Parathyroid adenoma (tissue), 2 donors: ENCODE results near the gene EIF3B.
"Not testable (repeated sequence)": the region's sequence is repeated elsewhere in the genome, so short reads cannot be mapped to it uniquely, and the experiment has no call there.

Experiments
- H2AFZ ChIP-seq: fragments of 300-600 bp; sonication (generic); one replicate; pipeline ENCODE4 v1.7.0; 2017; ENCODE audit warnings: antibody characterized with exemption, mild to moderate bottlenecking
- H3K27ac ChIP-seq: fragments of 300-600 bp; sonication (generic); one replicate; pipeline ENCODE4 v1.7.0; 2017
- H3K27me3 ChIP-seq: fragments of 300-600 bp; sonication (generic); one replicate; pipeline ENCODE4 v1.7.0; 2017; ENCODE audit warnings: low read length; ENCODE audit not compliant: control insufficient read depth, insufficient read depth
- H3K36me3 ChIP-seq: fragments of 300-600 bp; sonication (generic); one replicate; pipeline ENCODE4 v1.7.0; 2017; ENCODE audit warnings: low read length; ENCODE audit not compliant: control insufficient read depth, insufficient read depth
- H3K4me1 ChIP-seq: fragments of 300-600 bp; sonication (generic); one replicate; pipeline ENCODE4 v1.7.0; 2017; ENCODE audit warnings: control low read depth
- H3K4me2 ChIP-seq: fragments of 300-600 bp; sonication (generic); one replicate; pipeline ENCODE4 v1.7.0; 2017; ENCODE audit warnings: low read length
- H3K4me3 ChIP-seq: fragments of 300-600 bp; sonication (generic); one replicate; pipeline ENCODE4 v1.7.0; 2017; ENCODE audit warnings: low read depth, low read length
- H3K79me2 ChIP-seq: fragments of 300-600 bp; sonication (generic); one replicate; pipeline ENCODE4 v1.7.0; 2017; ENCODE audit warnings: control low read depth
- H3K9ac ChIP-seq: fragments of 300-600 bp; sonication (generic); one replicate; pipeline ENCODE4 v1.7.0; 2017; ENCODE audit warnings: mild to moderate bottlenecking
- H3K9me3 ChIP-seq: fragments of 300-600 bp; sonication (generic); one replicate; pipeline ENCODE4 v1.7.0; 2017; ENCODE audit warnings: low read length; ENCODE audit not compliant: control insufficient read depth
- CTCF ChIP-seq: fragments of 300-600 bp; sonication (generic); IDR thresholded peaks from one replicate; pipeline ENCODE4 v1.7.0; 2017; ENCODE audit warnings: antibody characterized with exemption, mild to moderate bottlenecking
- donor health status: primary hyperparathyroidism.

Gene EIF3B

GRCh38 chr7:2312267-2312929 is 42.2 kb upstream of the EIF3B start:
- no peak overlapping the region for H3K4me3 ChIP-seq
- no peaks in the 10 kb centered on the region for H3K27me3 ChIP-seq
- H3K36me3 ChIP-seq, result no peaks in the 10 kb centered on the region
- no peak overlapping the region for H2AFZ ChIP-seq
- H3K9ac ChIP-seq, result no peak overlapping the region
- no peaks in the 10 kb centered on the region for H3K79me2 ChIP-seq
- no peaks in the 10 kb centered on the region for H3K4me1 ChIP-seq
- TF ChIP-seq CTCF, result no peak
- no peak overlapping the region for H3K27ac ChIP-seq
- no peaks in the 10 kb centered on the region for H3K9me3 ChIP-seq
- H3K4me2 ChIP-seq, result no peak overlapping the region

- Histone ChIP-seq H3K4me2 (peak overlapping the region; percentile 49), H2AFZ (peak overlapping the region; percentile 99), H3K9ac (no peak overlapping the region), H3K27ac (no peak overlapping the region), H3K4me3 (peak overlapping the region; percentile 69), H3K36me3 (no peaks in the 10 kb centered on the region), H3K79me2 (no peaks in the 10 kb centered on the region), H3K27me3 (no peaks in the 10 kb centered on the region), H3K9me3 (no peaks in the 10 kb centered on the region), H3K4me1 (no peaks in the 10 kb centered on the region)
- TF ChIP-seq CTCF, result no peak
Measured at GRCh38 chr7:2313450-2314208, 41.0 kb upstream of the EIF3B start.

- peak within 1 kb of the TSS; percentile 99 for H2AFZ ChIP-seq
- no peak within 1 kb of the TSS for H3K27ac ChIP-seq
- H3K36me3 ChIP-seq, result no peaks in the 10 kb centered on the region
- no peaks in the 10 kb centered on the region for H3K9me3 ChIP-seq
- H3K27me3 ChIP-seq, result no peaks in the 10 kb centered on the region
- H3K4me1 ChIP-seq, result no peaks in the 10 kb centered on the region
- TF ChIP-seq CTCF, result no peak
- peak within 1 kb of the TSS; percentile 54 for H3K4me2 ChIP-seq
- H3K79me2 ChIP-seq, result no peaks in the 10 kb centered on the region
- peak within 1 kb of the TSS; percentile 69 for H3K4me3 ChIP-seq
- no peak within 1 kb of the TSS for H3K9ac ChIP-seq
Measured at GRCh38 chr7:2314209-2314955, 40.2 kb upstream of the EIF3B start, which contains the start of gene SNX8. Gene SNX8 (minus strand): TSS chr7:2314441. CDS start chr7:2314421, 20 bp downstream.

GRCh38 chr7:2314956-2315530 is 39.6 kb upstream of the EIF3B start:
- H3K9ac ChIP-seq, H2AFZ ChIP-seq, H3K9me3 ChIP-seq, H3K4me1 ChIP-seq, H3K4me3 ChIP-seq, H3K27ac ChIP-seq, H3K27me3 ChIP-seq, H3K36me3 ChIP-seq, H3K4me2 ChIP-seq, H3K79me2 ChIP-seq: not testable (repeated sequence)

- H3K4me2 ChIP-seq, result no peak overlapping the region
- no peak overlapping the region for H3K9ac ChIP-seq
- H3K79me2 ChIP-seq, result no peaks in the 10 kb centered on the region
- no peaks in the 10 kb centered on the region for H3K4me1 ChIP-seq
- no peak overlapping the region for H2AFZ ChIP-seq
- no peaks in the 10 kb centered on the region for H3K36me3 ChIP-seq
- no peaks in the 10 kb centered on the region for H3K27me3 ChIP-seq
- no peaks in the 10 kb centered on the region for H3K9me3 ChIP-seq
- no peak overlapping the region for H3K4me3 ChIP-seq
- H3K27ac ChIP-seq, result no peak overlapping the region
- TF ChIP-seq CTCF, result no peak
Measured at GRCh38 chr7:2315787-2316186, 38.8 kb upstream of the EIF3B start.
